CD4-positive, CD25-positive, alpha-beta regulatory T cell (primary cell): ENCODE data around the gene PLXDC1. TPM values are rescaled to one million over a fixed set of nuclear protein-coding genes. Genes with fewer than 3 reads are reported as not detected.

ENCODE experiments used
- ATAC-seq, 2 donors: fragments of 150-1000 bp; cut with Tn5 transposase; one replicate each; pipeline ENCODE4 v1.10.0; 2021; ENCODE audit warnings: low read depth in 2 of 2, moderate number of reproducible peaks in 2 of 2, moderate library complexity in 1 of 2
- DNase-seq, 3 donors: peaks; one replicate each; pipeline versions ENCODE4 v3.0.0 to v3.0.0-alpha.2; 2012 to 2022; ENCODE audit warnings: mixed read lengths in 1 of 3
- H3K27ac ChIP-seq: one replicate; pipeline ENCODE4 v1.7.0; 2013; ENCODE audit warnings: mild to moderate bottlenecking, low read length; ENCODE audit not compliant: insufficient read depth, poor library complexity, severe bottlenecking
- H3K27me3 ChIP-seq: one replicate; pipeline ENCODE4 v1.7.0; 2013; ENCODE audit warnings: low read length; ENCODE audit not compliant: control insufficient read depth, insufficient read depth
- H3K36me3 ChIP-seq: one replicate; pipeline ENCODE4 v1.7.0; 2013; ENCODE audit warnings: mild to moderate bottlenecking, low read length, moderate library complexity; ENCODE audit not compliant: control insufficient read depth, insufficient read depth
- H3K4me1 ChIP-seq: 2 replicates; pipeline ENCODE4 v1.7.0; 2013; ENCODE audit warnings: mild to moderate bottlenecking, low read length; ENCODE audit not compliant: insufficient read depth, control insufficient read depth, poor library complexity, severe bottlenecking
- H3K4me3 ChIP-seq: one replicate; pipeline ENCODE4 v1.7.0; 2013; ENCODE audit warnings: low read depth, mild to moderate bottlenecking, low read length, moderate library complexity
- H3K9me3 ChIP-seq, 2 experiments: 1 replicate in 1 of 2; 2 replicates in 1 of 2; pipeline ENCODE4 v1.7.0; 2013; ENCODE audit warnings: low read length in 2 of 2, mild to moderate bottlenecking in 1 of 2, moderate library complexity in 1 of 2; ENCODE audit not compliant: control insufficient read depth in 2 of 2
- H3K27ac Mint-ChIP-seq, 3 donors: one replicate each; pipeline ENCODE4 v1.8.0; 2020 to 2022; ENCODE audit warnings: mild to moderate bottlenecking in 3 of 3, mixed read lengths in 3 of 3, moderate library complexity in 2 of 3
- H3K27me3 Mint-ChIP-seq: one replicate; pipeline ENCODE4 v1.8.0; 2022; ENCODE audit warnings: mild to moderate bottlenecking, mixed read lengths
- H3K36me3 Mint-ChIP-seq: one replicate; pipeline ENCODE4 v1.8.0; 2020; ENCODE audit warnings: mixed read lengths
- H3K4me1 Mint-ChIP-seq, 4 donors: one replicate each; pipeline ENCODE4 v1.8.0; 2020 to 2022; ENCODE audit warnings: mixed read lengths in 4 of 4, mild to moderate bottlenecking in 1 of 4
- H3K4me3 Mint-ChIP-seq, 4 donors: one replicate each; pipeline ENCODE4 v1.8.0; 2020 to 2022; ENCODE audit warnings: mild to moderate bottlenecking in 4 of 4, mixed read lengths in 4 of 4, moderate library complexity in 3 of 4
- H3K9me3 Mint-ChIP-seq, 7 donors: one replicate each; pipeline ENCODE4 v1.8.0; 2020 to 2022; ENCODE audit warnings: mixed read lengths in 7 of 7, mild to moderate bottlenecking in 3 of 7, moderate library complexity in 2 of 7
- polyA plus RNA-seq, 4 donors: library from polyadenylated mRNA; unstranded; fragments of 300-500 nt; fragmentation: Illumina TruSeq; gene quantifications; one replicate each; pipeline ENCODE4 v1.2.3, GENCODE V29; 2021
- total RNA-seq: library from RNA; stranded (reverse); gene quantifications from one replicate; pipeline ENCODE4 v1.2.3, GENCODE V29; 2022

The PLXDC1 gene
- total and polyA plus RNA-seq, 5 donors from 2014 or later, result 0.27 to 12.9 (median 1.7) TPM

GRCh38 chr17:39177256-39177655 is 25.8 kb upstream of the PLXDC1 start:
- H3K27me3 ChIP-seq, result no peaks in the 10 kb centered on the region
- Mint-ChIP-seq H3K9me3 (no peaks in the 10 kb centered on the region), H3K27me3 (peaks cover 2% of the 10 kb centered on the region), H3K36me3 (peaks cover 15% of the 10 kb centered on the region), H3K27ac (peak overlapping the region in 1 of 3 donors; percentile 42), H3K4me3 (no peak overlapping the region), H3K4me1 (peaks cover 0 to 22% (median 2%) of the 10 kb centered on the region in 4 donors)
- H3K4me1 ChIP-seq, result peaks cover 3% of the 10 kb centered on the region
- H3K36me3 ChIP-seq, result peaks cover 15% of the 10 kb centered on the region
- no peaks in the 10 kb centered on the region for H3K9me3 ChIP-seq
- no peak overlapping the region for H3K27ac ChIP-seq
- no peak overlapping the region for H3K4me3 ChIP-seq
- DNase-seq (no peak), ATAC-seq (no peak)

GRCh38 chr17:39175695-39176093 is 24.3 kb upstream of the PLXDC1 start:
- peaks cover 15% of the 10 kb centered on the region for H3K36me3 ChIP-seq
- peaks cover 9% of the 10 kb centered on the region for H3K27me3 Mint-ChIP-seq
- H3K4me3 Mint-ChIP-seq, result no peak overlapping the region
- peak overlapping the region in 1 of 3 donors; percentile 38 for H3K27ac Mint-ChIP-seq
- peaks cover 0 to 26% (median 3%) of the 10 kb centered on the region in 4 donors for H3K4me1 Mint-ChIP-seq
- no peaks in the 10 kb centered on the region for H3K9me3 Mint-ChIP-seq
- DNase-seq (no peak), ATAC-seq (no peak)
- H3K4me1 ChIP-seq, result peaks cover 3% of the 10 kb centered on the region
- no peaks in the 10 kb centered on the region for H3K9me3 ChIP-seq
- no peak overlapping the region for H3K4me3 ChIP-seq
- H3K27me3 ChIP-seq, result no peaks in the 10 kb centered on the region
- peaks cover 15% of the 10 kb centered on the region for H3K36me3 Mint-ChIP-seq
- no peak overlapping the region for H3K27ac ChIP-seq

GRCh38 chr17:39174920-39175694 is 23.7 kb upstream of the PLXDC1 start:
- Mint-ChIP-seq H3K36me3 (peaks cover 15% of the 10 kb centered on the region), H3K9me3 (no peaks in the 10 kb centered on the region), H3K27me3 (peaks cover 9% of the 10 kb centered on the region), H3K4me3 (no peak overlapping the region), H3K4me1 (peaks cover 0 to 26% (median 3%) of the 10 kb centered on the region in 4 donors), H3K27ac (peak overlapping the region in 1 of 3 donors; percentile 38)
- ATAC-seq (peak; percentile 62 to 72), DNase-seq (peak; percentile 59 to 76 (median 71))
- Histone ChIP-seq H3K27ac (no peak overlapping the region), H3K27me3 (no peaks in the 10 kb centered on the region), H3K4me3 (no peak overlapping the region), H3K4me1 (peaks cover 3% of the 10 kb centered on the region), H3K36me3 (peaks cover 15% of the 10 kb centered on the region), H3K9me3 (no peaks in the 10 kb centered on the region)

GRCh38 chr17:39173526-39174274 is 22.3 kb upstream of the PLXDC1 start:
- H3K36me3 ChIP-seq, result peaks cover 14% of the 10 kb centered on the region
- no peak overlapping the region for H3K27ac ChIP-seq
- no peak overlapping the region for H3K4me3 ChIP-seq
- peaks cover 18% of the 10 kb centered on the region for H3K27me3 Mint-ChIP-seq
- no peak for ATAC-seq
- peaks cover 0 to 26% (median 3%) of the 10 kb centered on the region in 4 donors for H3K4me1 Mint-ChIP-seq
- peaks cover 3% of the 10 kb centered on the region for H3K4me1 ChIP-seq
- no peaks in the 10 kb centered on the region for H3K27me3 ChIP-seq
- H3K4me3 Mint-ChIP-seq, result no peak overlapping the region
- peaks cover 15% of the 10 kb centered on the region for H3K36me3 Mint-ChIP-seq
- no peaks in the 10 kb centered on the region for H3K9me3 Mint-ChIP-seq
- DNase-seq, result no peak
- peak overlapping the region in 1 of 3 donors; percentile 75 for H3K27ac Mint-ChIP-seq
- H3K9me3 ChIP-seq, result no peaks in the 10 kb centered on the region

GRCh38 chr17:39173080-39173479 is 21.6 kb upstream of the PLXDC1 start:
- no peak overlapping the region for H3K4me3 ChIP-seq
- no peaks in the 10 kb centered on the region for H3K27me3 ChIP-seq
- DNase-seq (peak in 1 of 3 donors; percentile 29), ATAC-seq (no peak)
- Mint-ChIP-seq H3K4me3 (no peak overlapping the region), H3K9me3 (peaks cover 0 to 1% (median 0%) of the 10 kb centered on the region in 7 donors), H3K4me1 (peaks cover 0 to 26% (median 3%) of the 10 kb centered on the region in 4 donors), H3K36me3 (peaks cover 14% of the 10 kb centered on the region), H3K27me3 (peaks cover 23% of the 10 kb centered on the region), H3K27ac (peak overlapping the region in 1 of 3 donors; percentile 75)
- H3K27ac ChIP-seq, result no peak overlapping the region
- peaks cover 3% of the 10 kb centered on the region for H3K4me1 ChIP-seq
- no peaks in the 10 kb centered on the region for H3K9me3 ChIP-seq
- peaks cover 11% of the 10 kb centered on the region for H3K36me3 ChIP-seq

- Histone ChIP-seq H3K4me1 (peaks cover 3% of the 10 kb centered on the region), H3K27ac (no peak overlapping the region), H3K9me3 (no peaks in the 10 kb centered on the region), H3K36me3 (peaks cover 5% of the 10 kb centered on the region), H3K27me3 (peaks cover 6% of the 10 kb centered on the region), H3K4me3 (no peak overlapping the region)
- Mint-ChIP-seq H3K36me3 (peaks cover 6% of the 10 kb centered on the region), H3K4me1 (peaks cover 0 to 26% (median 7%) of the 10 kb centered on the region in 4 donors), H3K9me3 (peaks cover 0 to 1% (median 0%) of the 10 kb centered on the region in 7 donors), H3K27me3 (peaks cover 30% of the 10 kb centered on the region), H3K27ac (peak overlapping the region in 1 of 3 donors; percentile 13), H3K4me3 (no peak overlapping the region)
- DNase-seq (no peak), ATAC-seq (no peak)
These were observed 20.5 kb upstream of the PLXDC1 start for GRCh38 chr17:39171933-39172332.

- H3K36me3 ChIP-seq, result no peaks in the 10 kb centered on the region
- peaks cover 16% of the 10 kb centered on the region for H3K27me3 ChIP-seq
- no peak for DNase-seq
- H3K9me3 ChIP-seq, result no peaks in the 10 kb centered on the region
- no peaks in the 10 kb centered on the region for H3K36me3 Mint-ChIP-seq
- H3K4me3 ChIP-seq, result no peak overlapping the region
- H3K4me1 ChIP-seq, result peaks cover 6% of the 10 kb centered on the region
- peaks cover 0 to 31% (median 8%) of the 10 kb centered on the region in 4 donors for H3K4me1 Mint-ChIP-seq
- no peak overlapping the region for H3K27ac ChIP-seq
- H3K9me3 Mint-ChIP-seq, result peaks cover 0 to 1% (median 0%) of the 10 kb centered on the region in 7 donors
- no peak overlapping the region for H3K27ac Mint-ChIP-seq
- no peak for ATAC-seq
- peaks cover 37% of the 10 kb centered on the region for H3K27me3 Mint-ChIP-seq
- no peak overlapping the region for H3K4me3 Mint-ChIP-seq
These were observed 19.1 kb upstream of the PLXDC1 start for GRCh38 chr17:39170558-39170957.
